Uterus (tissue), 4 donors: ENCODE results near the gene GTF2F2. TPM values are rescaled to one million over a fixed set of nuclear protein-coding genes. Genes with fewer than 3 reads are reported as not detected.
A peak's percentile ranks its signal among the peaks of the same experiment; 100 is the strongest.

Experiments used
- DNase-seq, 2 donors: peaks; one replicate each; pipeline ENCODE4 v3.0.0-alpha.2; 2019 to 2020
- H3K27ac ChIP-seq, 2 donors: fragments of 200-600 bp; sonication (generic); 1 replicate in 1 of 2; 2 replicates in 1 of 2; pipeline ENCODE4 v1.5.1; 2016 to 2018
- H3K27me3 ChIP-seq, 2 donors: fragments of 200-600 bp; sonication (generic); one replicate each; pipeline ENCODE4 v1.5.1; 2018 to 2019; ENCODE audit warnings: control low read depth in 1 of 2
- H3K36me3 ChIP-seq, 2 donors: fragments of 200-600 bp; sonication (generic); one replicate each; pipeline ENCODE4 v1.5.1; 2019; ENCODE audit warnings: control low read depth in 1 of 2
- H3K4me1 ChIP-seq, 2 donors: fragments of 200-600 bp; sonication (generic); one replicate each; pipeline ENCODE4 v1.5.1; 2018 to 2019; ENCODE audit warnings: control low read depth in 1 of 2
- H3K4me3 ChIP-seq, 2 donors: fragments of 200-600 bp; sonication (generic); 1 replicate in 1 of 2; 2 replicates in 1 of 2; pipeline ENCODE4 v1.5.1; 2018 to 2019; ENCODE audit warnings: mild to moderate bottlenecking in 1 of 2
- H3K9me3 ChIP-seq, 2 donors: fragments of 200-600 bp; sonication (generic); one replicate each; pipeline ENCODE4 v1.5.1; 2019; ENCODE audit warnings: control low read depth in 1 of 2
- CTCF ChIP-seq, 4 experiments: fragments of 200-600 bp in 2 of 4; fragments of 450-650 bp in 2 of 4; sonication (generic) in 2 of 4; IDR thresholded peaks; one replicate each; pipeline ENCODE4 v1.5.1; 2016 to 2019; ENCODE audit warnings: antibody characterized with exemption in 4 of 4, mild to moderate bottlenecking in 2 of 4, moderate library complexity in 1 of 4
- POLR2A ChIP-seq, 2 donors: fragments of 450-650 bp; IDR thresholded peaks; one replicate each; pipeline ENCODE4 v1.6.1; 2016; ENCODE audit warnings: antibody characterized with exemption in 2 of 2, mild to moderate bottlenecking in 1 of 2, moderate library complexity in 1 of 2
- intact Hi-C: fragments of 100-400 bp; cut with DNase I; formaldehyde crosslinking; loops from one replicate; pipeline ENCODE4 v1.15.1; 2023; ENCODE audit warnings: low total_unique reads
- total RNA-seq, 4 donors: library from RNA; depleted of rRNA in 3 of 4; stranded (reverse); fragments of >200 nt in 3 of 4; gene quantifications; one replicate each; pipeline versions ENCODE4 v1.1.0 to v1.2.4, GENCODE V29; 2014 to 2023
- donor health status: DM: yes; HTN: yes; CAD: no.

Gene GTF2F2
- total RNA-seq, 4 donors from 2014 or later: 6.2 to 35.1 (median 20.9) TPM

GRCh38 chr13:45108716-45109101, 11.6 kb upstream of the GTF2F2 start:
- TF ChIP-seq CTCF (IDR thresholded peaks at IDR 0.05): no peak
- TF ChIP-seq POLR2A (IDR thresholded peaks at IDR 0.05): no peak
- H3K4me1 ChIP-seq: no peaks in the 10 kb centered on the region
- intact Hi-C loops: no loop called here
- H3K27ac ChIP-seq: no peak overlapping the region
- H3K36me3 ChIP-seq: no peaks in the 10 kb centered on the region
- no peak overlapping the region for H3K4me3 ChIP-seq
- H3K27me3 ChIP-seq: no peaks in the 10 kb centered on the region
- no peaks in the 10 kb centered on the region for H3K9me3 ChIP-seq
- no peak for DNase-seq

- TF ChIP-seq POLR2A (IDR thresholded peaks at IDR 0.05) (no peak), CTCF (IDR thresholded peaks at IDR 0.05) (no peak)
- no peaks in the 10 kb centered on the region for H3K9me3 ChIP-seq
- no peaks in the 10 kb centered on the region for H3K36me3 ChIP-seq
These were observed 11.1 kb upstream of the GTF2F2 start for GRCh38 chr13:45109102-45109720.

GRCh38 chr13:45113233-45114224, 6.8 kb upstream of the GTF2F2 start:
- Histone ChIP-seq H3K4me3 (no peak overlapping the region), H3K36me3 (no peaks in the 10 kb centered on the region), H3K27me3 (no peaks in the 10 kb centered on the region), H3K9me3 (no peaks in the 10 kb centered on the region), H3K27ac (no peak overlapping the region), H3K4me1 (no peaks in the 10 kb centered on the region)
- no peak for DNase-seq
- intact Hi-C loops: no loop called here
- TF ChIP-seq POLR2A (IDR thresholded peaks at IDR 0.05): no peak

More at GRCh38 chr13:45109102-45109720, 11.1 kb upstream of the GTF2F2 start:
- DNase-seq: no peak
- no peaks in the 10 kb centered on the region for H3K4me1 ChIP-seq
- intact Hi-C loops: no loop called here
- H3K27ac ChIP-seq: no peak overlapping the region
- no peak overlapping the region for H3K4me3 ChIP-seq
- H3K27me3 ChIP-seq: no peaks in the 10 kb centered on the region

- peak overlapping the region; percentile 71 to 99 for H3K4me3 ChIP-seq
- H3K4me1 ChIP-seq: peaks cover 0 to 5% of the 10 kb centered on the region in 2 donors
- H3K27ac ChIP-seq: peak overlapping the region; percentile 64 to 88
- no peak for DNase-seq
- H3K36me3 ChIP-seq: no peaks in the 10 kb centered on the region
- H3K9me3 ChIP-seq: no peaks in the 10 kb centered on the region
- no peaks in the 10 kb centered on the region for H3K27me3 ChIP-seq
- TF ChIP-seq POLR2A (IDR thresholded peaks at IDR 0.05) (no peak), CTCF (IDR thresholded peaks at IDR 0.05) (no peak)
- intact Hi-C loops: no loop called here
These were observed 780 bp upstream of the GTF2F2 start for GRCh38 chr13:45119469-45119990.

GRCh38 chr13:45120967-45121831, 889 bp downstream of the GTF2F2 start:
- no peak for DNase-seq
- Histone ChIP-seq H3K27ac (peak overlapping the region in 1 of 2 donors; percentile 88), H3K4me1 (peaks cover 0 to 5% of the 10 kb centered on the region in 2 donors), H3K36me3 (no peaks in the 10 kb centered on the region), H3K9me3 (no peaks in the 10 kb centered on the region), H3K27me3 (no peaks in the 10 kb centered on the region), H3K4me3 (peak overlapping the region; percentile 71 to 99)
- intact Hi-C loops: no loop called here
- TF ChIP-seq POLR2A (IDR thresholded peaks at IDR 0.05) (no peak), CTCF (IDR thresholded peaks at IDR 0.05) (no peak)
